IPS-18c (cell line): ENCODE measurements around the gene ADIPOR1.
"Not testable (repeated sequence)": the region's sequence is repeated elsewhere in the genome, so short reads cannot be mapped to it uniquely, and the experiment has no call there.

Experiments used
- H3K4me3 ChIP-seq: 2 replicates; pipeline ENCODE4 v1.7.0; 2013; ENCODE audit warnings: low read depth, mild to moderate bottlenecking, low read length, moderate library complexity; ENCODE audit not compliant: insufficient read depth
- H3K9me3 ChIP-seq: one replicate; pipeline ENCODE4 v1.6.1; 2013; ENCODE audit warnings: mild to moderate bottlenecking, low read length, moderate library complexity; ENCODE audit not compliant: control insufficient read depth, insufficient read depth

Gene ADIPOR1

DNA sequence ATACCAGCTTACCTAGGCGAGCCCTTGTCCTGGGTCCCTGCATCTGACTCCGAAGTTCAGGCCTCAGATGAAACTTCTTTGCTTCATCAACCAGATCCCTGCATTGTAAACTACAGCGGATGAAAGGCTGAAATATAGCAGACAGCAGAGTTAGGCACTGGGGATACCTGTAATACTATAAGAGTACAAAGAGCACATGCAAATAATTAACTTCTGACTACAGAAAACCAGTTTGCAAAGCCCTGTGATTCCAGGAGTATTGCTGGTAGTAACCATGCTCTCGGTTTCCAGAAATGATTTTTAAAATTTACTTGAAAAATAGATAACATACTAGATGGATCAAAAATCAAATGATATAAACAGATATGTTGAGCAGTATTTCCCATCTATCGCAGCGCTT is 49.1 kb downstream of the ADIPOR1 start:
- Histone ChIP-seq H3K4me3 (no peak overlapping the region), H3K9me3 (no peaks in the 10 kb centered on the region)

DNA sequence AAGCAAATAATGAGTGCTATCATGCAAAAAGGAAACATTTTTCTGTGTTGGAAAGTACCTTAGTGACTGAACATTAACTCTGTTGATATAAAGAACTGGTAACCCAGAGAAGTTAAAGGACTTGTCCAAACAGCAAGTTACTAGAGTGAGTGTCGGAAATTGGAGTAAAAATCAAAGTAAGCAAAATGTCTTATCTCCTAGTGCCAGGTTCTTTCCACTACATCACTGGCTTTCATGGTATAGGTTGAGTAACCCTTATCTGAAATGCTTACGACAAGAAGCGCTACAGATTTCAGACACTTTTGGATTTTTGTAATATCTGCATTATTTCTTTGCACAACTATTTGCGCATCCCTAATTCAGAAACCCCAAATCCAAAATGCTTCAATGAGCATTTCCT is 52.8 kb downstream of the ADIPOR1 start:
- Histone ChIP-seq H3K4me3 (no peak overlapping the region), H3K9me3 (no peaks in the 10 kb centered on the region)

DNA sequence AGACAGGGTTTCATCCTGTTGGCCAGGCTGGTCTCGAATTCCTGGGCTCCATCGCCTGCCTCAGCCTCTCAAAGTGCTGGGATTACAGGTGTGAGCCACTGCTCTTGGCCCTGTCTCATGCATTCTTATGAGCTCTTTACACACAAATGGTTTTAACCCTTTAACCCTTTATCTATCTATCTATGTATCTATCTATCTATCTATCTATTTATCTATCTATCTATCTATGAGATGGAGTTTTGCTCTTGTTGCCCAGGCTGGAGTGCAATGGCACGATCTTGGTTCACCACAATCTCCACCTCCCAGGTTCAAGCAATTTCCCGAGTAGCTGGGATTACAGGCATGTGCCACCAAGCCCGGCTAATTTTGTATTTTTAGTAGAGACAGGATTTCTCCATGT is 54.3 kb downstream of the ADIPOR1 start:
- not testable (repeated sequence) for H3K9me3 ChIP-seq, H3K4me3 ChIP-seq

DNA sequence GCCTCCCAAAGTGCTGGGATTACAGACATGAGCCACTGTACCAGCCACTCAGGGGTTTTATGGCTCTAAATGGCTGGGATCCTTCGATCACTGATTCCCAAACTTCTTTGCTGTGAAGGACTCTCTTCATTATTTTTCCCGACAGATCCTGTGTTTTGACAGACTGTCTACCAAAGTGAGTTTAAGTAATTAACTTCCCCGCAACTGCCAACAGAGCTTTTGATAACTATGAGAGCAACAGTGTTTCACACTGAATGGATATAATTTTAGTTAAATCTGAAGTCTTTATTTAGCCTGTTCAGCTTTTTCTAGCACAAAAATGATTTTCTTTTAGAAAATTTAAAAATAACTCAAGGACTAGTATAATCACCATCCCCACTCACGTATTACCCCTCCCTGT is 56.6 kb downstream of the ADIPOR1 start:
- Histone ChIP-seq H3K4me3 (no peak overlapping the region), H3K9me3 (no peaks in the 10 kb centered on the region)

DNA sequence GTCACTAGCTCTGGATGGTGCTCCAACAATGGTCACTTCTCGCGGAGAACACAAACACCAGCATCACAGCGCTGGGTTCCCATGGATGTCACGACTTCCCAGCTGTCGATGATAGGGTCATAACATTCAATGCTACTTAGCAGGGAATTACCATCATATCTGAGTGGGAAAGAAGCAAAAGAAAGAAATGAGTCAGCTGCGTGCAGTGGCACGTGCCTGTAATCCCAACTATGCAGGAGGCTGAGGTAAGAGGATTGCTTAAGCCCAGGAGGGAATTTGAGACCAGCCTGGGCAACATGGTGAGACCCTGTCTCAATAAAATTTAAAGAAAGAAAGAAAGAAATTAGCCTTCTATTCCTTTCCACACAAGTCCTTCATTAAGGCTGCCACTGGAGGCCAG is 65.6 kb downstream of the ADIPOR1 start:
- no peak overlapping the region for H3K4me3 ChIP-seq
- H3K9me3 ChIP-seq = no peaks in the 10 kb centered on the region
